Measurements from ENCODE around the gene GRK6.

DNA sequence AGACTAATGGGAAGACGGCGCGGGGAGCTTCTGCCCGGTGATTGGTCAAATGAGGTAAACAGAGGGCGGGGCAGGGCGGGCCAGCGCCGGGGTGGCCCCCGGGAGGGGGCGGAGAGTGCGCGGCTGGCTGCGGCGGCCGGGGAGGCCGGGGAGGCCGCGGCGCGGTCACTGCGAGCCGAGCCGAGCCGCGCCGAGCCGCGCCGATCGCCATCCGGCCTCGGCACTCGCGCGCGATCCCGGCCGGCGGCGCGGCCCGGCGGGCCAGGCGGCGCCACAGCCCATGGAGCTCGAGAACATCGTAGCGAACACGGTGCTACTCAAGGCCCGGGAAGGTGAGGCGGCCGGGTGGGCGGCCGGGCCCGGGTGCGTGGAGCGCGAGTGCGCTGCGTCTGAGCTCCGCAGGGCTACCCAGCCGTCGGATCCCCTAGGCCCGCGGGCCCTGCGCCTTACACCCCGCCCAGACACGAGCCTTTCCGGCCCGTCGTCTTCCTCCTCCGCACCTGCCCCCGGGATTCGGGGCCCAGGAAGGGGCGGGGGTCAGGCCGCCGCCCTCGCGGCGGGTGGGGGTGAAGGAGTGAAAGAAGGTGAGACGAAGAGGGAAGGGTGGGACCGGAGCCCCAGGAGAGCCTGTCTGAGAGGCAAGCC lies at the start of gene GRK6:
- no peak for TF ChIP-seq CTCF (conservative IDR thresholded peaks at IDR 0.05; ENCODE audit: low read depth in 2 of 2)
- TF ChIP-seq POLR2AphosphoS5 (IDR thresholded peaks at IDR 0.05; ENCODE audit: low read depth): no peak
- no peak for TF ChIP-seq EZH2 (IDR thresholded peaks at IDR 0.05; ENCODE audit: low read depth, unreplicated experiment)
- no peak for TF ChIP-seq EZH2phosphoT487 (IDR thresholded peaks at IDR 0.05; ENCODE audit: unreplicated experiment)
- TF ChIP-seq REST (IDR thresholded peaks at IDR 0.05; ENCODE audit: unreplicated experiment): no peak
- no peak for TF ChIP-seq CREB1 (CRISPR knock-in tag; IDR thresholded peaks at IDR 0.05; ENCODE audit: low read depth)
- TF ChIP-seq, protein P1, sequence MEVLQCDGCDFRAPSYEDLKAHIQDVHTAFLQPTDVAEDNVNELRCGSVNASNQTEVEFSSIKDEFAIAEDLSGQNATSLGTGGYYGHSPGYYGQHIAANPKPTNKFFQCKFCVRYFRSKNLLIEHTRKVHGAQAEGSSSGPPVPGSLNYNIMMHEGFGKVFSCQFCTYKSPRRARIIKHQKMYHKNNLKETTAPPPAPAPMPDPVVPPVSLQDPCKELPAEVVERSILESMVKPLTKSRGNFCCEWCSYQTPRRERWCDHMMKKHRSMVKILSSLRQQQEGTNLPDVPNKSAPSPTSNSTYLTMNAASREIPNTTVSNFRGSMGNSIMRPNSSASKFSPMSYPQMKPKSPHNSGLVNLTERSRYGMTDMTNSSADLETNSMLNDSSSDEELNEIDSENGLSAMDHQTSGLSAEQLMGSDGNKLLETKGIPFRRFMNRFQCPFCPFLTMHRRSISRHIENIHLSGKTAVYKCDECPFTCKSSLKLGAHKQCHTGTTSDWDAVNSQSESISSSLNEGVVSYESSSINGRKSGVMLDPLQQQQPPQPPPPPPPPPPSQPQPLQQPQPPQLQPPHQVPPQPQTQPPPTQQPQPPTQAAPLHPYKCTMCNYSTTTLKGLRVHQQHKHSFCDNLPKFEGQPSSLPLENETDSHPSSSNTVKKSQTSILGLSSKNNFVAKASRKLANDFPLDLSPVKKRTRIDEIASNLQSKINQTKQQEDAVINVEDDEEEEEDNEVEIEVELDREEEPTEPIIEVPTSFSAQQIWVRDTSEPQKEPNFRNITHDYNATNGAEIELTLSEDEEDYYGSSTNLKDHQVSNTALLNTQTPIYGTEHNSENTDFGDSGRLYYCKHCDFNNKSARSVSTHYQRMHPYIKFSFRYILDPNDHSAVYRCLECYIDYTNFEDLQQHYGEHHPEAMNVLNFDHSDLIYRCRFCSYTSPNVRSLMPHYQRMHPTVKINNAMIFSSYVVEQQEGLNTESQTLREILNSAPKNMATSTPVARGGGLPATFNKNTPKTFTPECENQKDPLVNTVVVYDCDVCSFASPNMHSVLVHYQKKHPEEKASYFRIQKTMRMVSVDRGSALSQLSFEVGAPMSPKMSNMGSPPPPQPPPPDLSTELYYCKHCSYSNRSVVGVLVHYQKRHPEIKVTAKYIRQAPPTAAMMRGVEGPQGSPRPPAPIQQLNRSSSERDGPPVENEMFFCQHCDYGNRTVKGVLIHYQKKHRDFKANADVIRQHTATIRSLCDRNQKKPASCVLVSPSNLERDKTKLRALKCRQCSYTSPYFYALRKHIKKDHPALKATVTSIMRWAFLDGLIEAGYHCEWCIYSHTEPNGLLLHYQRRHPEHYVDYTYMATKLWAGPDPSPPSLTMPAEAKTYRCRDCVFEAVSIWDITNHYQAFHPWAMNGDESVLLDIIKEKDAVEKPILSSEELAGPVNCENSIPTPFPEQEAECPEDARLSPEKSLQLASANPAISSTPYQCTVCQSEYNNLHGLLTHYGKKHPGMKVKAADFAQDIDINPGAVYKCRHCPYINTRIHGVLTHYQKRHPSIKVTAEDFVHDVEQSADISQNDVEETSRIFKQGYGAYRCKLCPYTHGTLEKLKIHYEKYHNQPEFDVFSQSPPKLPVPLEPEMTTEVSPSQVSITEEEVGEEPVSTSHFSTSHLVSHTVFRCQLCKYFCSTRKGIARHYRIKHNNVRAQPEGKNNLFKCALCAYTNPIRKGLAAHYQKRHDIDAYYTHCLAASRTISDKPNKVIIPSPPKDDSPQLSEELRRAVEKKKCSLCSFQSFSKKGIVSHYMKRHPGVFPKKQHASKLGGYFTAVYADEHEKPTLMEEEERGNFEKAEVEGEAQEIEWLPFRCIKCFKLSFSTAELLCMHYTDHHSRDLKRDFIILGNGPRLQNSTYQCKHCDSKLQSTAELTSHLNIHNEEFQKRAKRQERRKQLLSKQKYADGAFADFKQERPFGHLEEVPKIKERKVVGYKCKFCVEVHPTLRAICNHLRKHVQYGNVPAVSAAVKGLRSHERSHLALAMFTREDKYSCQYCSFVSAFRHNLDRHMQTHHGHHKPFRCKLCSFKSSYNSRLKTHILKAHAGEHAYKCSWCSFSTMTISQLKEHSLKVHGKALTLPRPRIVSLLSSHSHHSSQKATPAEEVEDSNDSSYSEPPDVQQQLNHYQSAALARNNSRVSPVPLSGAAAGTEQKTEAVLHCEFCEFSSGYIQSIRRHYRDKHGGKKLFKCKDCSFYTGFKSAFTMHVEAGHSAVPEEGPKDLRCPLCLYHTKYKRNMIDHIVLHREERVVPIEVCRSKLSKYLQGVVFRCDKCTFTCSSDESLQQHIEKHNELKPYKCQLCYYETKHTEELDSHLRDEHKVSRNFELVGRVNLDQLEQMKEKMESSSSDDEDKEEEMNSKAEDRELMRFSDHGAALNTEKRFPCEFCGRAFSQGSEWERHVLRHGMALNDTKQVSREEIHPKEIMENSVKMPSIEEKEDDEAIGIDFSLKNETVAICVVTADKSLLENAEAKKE (CRISPR knock-in tag; IDR thresholded peaks at IDR 0.05): no peak

All from GM23338 (cell line).